Measurements from ENCODE around the gene PITPNM3.

PITPNM3 gene

DNA sequence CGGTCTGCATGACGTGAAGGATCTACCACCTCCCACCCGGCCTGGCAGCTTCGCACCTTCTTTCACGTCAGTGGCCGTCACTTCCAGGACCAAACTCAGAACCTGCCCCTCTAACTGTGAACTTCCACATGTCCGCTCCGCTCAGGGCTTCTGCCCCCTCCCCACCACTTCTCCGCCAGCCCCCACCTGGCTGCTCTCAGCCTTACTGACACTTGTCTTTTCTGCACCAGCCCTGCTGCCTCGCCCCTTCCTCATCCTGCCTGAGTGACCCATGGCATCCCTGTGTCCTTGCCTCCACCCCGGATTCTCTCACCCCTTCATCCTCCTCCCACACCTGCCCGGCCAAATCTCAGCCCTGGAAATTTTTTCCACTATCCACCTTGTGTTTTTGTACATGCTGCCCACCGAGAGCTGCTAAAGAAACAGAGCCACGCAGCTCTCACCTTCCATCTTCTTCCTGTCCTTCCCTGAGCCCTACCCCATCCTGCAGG is 97.8 kb downstream of the PITPNM3 start:
- no peak for DNase-seq

- DNase-seq, result no peak
These were observed 98.5 kb downstream of the PITPNM3 start for GRCh38 chr17:6457688-6458459.

DNA sequence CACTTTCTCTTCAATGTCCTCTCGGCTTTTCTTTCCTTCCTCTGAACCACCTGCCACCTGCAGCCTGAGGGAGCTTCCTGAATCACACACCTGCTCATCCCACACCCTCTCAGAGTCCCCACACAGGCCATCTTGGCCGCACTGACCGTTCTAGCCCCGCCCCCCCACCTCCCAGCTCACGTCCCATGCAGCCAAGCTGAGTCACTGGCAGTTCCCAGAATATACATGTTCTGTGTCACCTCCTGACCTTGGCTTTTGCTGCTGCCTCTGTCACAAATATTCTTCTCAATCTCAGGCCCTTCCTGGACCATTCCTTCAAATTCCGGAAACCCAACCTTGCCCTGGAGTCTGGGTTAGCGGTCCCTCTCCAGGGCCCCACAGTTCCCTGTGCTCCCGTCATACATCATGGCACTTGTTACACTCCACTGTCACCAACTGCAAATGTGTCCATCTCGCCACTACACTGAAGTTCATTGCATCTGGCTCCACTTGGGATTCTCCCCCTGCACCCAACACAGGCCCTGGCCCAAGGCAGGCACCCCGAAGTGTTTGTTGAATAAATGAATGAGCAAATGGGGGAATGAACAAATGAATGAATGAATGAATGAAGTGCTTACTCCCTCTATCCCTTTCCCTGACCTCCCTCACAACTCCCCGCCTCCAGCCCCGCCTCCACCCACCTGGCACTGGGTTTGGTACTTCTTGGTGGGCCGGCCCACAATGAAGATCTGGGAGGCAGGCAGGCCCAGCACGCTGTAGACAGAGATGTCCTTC is 99.3 kb downstream of the PITPNM3 start:
- no peak for DNase-seq

DNA sequence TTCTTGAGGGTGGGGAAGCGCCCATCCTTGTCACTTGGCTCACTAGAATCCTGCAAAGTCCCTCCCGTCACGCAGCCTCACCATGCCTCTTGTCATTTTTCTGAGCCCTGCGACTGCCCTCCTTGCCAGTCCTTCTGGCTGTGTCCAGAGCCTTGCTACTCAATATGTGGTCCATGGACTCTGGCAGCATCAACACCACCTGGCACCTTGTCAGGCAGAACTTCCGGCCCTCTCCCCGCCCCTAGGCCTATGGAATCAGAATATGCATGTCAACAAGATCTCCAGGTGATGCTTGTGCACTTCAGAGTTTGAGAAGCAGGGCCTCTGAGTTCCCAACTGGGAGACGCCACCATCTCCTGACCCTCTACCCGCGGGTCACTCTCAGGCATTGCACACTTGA is 100.0 kb downstream of the PITPNM3 start:
- no peak for DNase-seq

DNA sequence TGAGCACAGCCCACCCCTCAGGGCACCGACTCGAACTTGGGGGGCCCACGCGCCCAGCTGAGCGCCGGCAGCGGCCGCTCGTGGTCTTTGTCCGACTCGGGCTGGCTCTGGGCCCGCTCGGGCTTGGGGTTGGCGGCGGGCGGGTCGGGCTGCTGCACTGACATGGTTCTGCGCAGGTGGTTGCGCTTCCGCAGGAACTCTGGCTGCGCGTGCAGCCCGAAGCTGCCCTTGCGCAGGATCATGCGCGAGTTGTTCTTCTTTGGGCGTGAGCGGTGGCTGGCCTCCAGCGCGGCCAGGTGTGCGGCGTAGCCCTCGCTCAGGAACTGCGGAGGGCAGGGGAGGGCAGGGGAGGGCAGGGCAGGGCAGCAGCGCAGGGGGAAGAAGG is 101.0 kb downstream of the PITPNM3 start:
- DNase-seq, result peak; percentile 41

DNA sequence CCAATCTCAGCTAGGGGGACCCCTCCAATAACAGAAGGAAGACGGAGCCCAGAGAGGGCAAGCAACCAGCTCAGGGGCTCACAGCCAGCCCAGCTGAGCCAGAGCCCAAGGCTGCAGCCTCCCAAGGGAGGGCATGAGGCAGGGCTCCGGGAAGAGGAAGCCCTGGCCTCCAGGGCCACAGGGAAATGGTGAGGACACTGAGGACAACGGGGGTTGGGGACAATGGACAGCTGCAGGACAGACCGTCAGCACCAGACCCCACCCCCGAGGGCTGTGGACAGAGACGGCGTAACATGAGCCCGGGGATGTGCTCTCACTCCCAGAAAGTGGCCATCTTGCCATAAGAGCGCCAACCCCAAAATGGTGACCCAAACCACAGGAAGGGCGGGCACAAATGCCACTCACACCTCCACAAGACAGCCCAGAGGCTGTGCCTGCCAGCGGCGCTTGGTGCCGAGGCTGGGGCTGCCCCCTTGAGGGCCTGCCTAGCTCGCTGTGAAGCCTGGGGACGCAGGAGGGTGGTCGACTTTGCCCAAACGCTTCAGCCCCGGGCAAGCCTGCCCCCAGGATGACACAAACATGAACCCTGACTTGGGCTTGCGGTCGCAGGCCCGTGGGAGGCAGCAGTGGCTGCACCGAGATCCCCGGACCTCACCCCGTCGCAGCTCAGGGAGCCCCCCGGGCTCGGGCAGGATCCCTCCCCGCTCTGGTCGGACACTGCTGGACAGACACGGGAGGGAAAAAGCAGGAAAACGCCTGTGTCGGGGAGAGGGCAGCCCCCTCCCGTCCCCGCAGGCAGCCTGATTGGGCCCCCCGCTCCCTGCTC is 101.6 kb downstream of the PITPNM3 start:
- DNase-seq, result no peak

DNA sequence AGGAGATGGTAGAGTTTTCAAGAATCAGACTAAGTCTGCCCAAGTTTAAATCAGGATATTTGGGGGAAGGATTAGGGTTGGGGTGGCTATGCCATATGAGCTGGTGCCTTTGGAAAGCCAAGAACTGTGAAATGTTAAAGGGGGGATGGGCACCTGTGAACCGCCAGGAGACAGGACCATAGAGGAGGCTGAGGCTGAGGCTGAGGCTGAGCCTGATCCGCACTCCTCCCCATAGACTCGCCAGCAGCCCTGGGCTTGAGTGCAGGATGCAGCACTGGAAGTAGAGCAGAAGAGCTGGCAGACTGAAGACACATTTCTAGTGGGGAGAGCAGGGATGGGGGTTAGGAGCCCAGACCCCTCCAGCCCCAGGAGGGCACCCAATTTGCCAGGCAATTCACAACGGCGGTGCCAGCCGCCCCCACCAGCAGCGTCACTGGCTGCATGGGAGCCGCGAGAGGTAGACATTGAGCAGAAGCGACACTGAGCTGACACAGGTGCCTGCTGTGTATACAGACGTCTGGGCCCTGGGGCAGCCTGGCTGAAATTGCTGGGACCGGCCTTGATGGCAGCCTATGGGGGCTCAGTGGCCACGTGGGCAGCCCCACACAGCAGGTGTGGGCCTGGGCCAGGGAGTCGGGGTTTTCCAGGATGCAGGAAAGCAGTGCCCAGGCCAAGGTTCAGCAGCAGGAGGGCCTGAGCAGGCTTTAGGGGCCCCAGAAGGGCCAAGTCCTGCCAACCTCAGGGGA is 102.9 kb downstream of the PITPNM3 start:
- DNase-seq, result no peak

DNA sequence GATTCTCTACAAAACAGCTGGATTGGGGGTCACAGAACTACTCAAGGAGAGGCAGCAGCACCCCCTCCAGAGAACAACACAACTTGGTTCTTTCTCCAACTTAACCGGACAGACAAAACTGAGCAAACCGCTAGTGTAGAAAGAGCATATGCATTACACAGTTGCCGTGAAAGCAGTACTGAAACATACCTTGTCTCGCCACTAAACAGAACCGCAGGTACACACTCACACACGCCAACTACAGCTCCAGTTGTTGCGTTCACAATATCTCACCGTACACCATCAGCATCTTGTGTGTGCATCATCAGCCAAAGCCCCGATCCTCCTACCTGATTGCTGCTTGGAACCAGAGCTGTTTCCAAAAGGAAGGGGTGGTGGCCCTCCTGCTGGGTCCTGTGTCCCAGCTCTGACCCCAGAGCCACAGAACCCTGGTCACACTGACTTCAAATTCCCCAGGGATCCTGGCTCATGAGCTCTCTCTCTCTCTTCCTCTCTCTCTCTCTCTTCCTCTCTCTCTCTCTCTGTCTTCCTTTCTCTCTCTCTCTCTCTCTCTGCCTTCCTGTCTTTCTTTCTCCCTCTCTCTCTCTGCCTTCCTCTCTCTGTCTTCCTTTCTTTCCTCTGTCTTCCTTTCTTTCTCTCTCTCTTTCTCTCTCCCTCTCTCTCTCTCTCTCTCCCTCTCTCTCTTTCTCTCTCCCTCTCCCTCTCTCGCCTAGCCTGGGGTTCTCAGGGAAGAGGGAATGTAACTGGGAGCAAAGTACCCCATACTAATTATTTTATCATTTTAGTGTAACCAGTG is 103.7 kb downstream of the PITPNM3 start:
- no peak for DNase-seq

GRCh38 chr17:6450926-6451832 is 105.2 kb downstream of the PITPNM3 start:
- DNase-seq, result peak; percentile 73

- DNase-seq, result no peak
These were observed 107.0 kb downstream of the PITPNM3 start for GRCh38 chr17:6449307-6449706.

DNA sequence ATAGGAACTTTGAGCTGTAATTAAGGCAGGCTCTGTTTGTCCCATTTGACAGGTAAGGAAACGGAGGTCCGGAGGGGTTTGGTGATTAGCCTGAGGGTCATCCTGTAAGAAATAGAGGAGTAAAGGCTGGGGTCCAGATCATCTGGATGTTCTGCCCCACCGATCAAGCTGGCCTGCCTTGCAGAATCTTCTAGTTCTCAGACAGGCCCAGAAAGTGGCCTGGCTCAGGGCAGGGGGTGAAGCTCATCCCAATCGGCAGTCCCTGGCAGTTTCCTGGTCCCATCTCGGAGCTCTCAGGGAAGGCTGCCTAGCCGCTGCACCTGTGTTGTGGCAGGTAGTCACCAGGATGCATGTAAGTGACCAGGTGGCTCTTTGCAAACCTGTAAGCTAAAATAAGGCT is 107.9 kb downstream of the PITPNM3 start:
- no peak for DNase-seq

GRCh38 chr17:6446516-6447100 is 109.7 kb downstream of the PITPNM3 start:
- DNase-seq, result no peak

DNA sequence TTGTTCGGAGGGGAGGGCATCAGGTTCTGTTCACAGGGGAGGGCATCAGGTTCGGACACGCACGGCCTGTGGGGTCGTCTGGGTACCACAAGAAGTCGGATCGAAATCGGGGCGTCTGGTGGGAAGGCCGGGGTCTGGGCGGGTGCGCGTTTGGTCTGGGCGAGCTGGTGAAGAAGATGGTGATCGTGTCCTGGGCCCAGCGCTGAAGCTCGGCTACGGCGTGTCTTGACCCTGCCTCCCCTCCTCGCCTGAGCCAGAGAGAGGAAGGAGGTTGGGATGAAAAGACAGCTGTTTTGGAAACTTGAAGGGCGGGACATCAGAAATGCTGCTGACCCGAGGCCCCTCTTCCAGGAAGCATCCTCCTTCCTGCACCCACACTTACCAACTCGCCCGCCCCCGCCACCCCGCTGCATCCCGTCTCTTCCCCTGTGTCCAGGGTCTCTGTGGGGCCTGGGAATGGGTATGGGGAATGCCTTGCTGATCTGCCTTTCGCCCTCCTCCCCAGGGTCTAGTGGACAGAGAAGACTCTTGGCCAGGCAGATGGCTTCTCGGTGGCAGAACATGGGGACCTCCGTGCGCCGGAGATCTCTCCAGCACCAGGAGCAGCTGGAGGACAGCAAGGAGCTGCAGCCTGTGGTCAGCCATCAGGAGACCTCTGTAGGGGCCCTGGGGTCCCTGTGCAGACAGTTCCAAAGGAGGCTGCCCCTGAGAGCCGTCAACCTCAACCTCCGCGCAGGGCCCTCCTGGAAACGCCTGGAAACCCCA is 111.6 kb downstream of the PITPNM3 start:
- DNase-seq, result no peak

- DNase-seq, result peak; percentile 97
These were observed 112.4 kb downstream of the PITPNM3 start, which contains the start of gene PIMREG for GRCh38 chr17:6443692-6444570. Gene PIMREG (plus strand): TSS chr17:6444455. CDS start chr17:6445111, 656 bp downstream.

GRCh38 chr17:6442775-6443174 is 113.6 kb downstream of the PITPNM3 start:
- DNase-seq, result no peak

DNA sequence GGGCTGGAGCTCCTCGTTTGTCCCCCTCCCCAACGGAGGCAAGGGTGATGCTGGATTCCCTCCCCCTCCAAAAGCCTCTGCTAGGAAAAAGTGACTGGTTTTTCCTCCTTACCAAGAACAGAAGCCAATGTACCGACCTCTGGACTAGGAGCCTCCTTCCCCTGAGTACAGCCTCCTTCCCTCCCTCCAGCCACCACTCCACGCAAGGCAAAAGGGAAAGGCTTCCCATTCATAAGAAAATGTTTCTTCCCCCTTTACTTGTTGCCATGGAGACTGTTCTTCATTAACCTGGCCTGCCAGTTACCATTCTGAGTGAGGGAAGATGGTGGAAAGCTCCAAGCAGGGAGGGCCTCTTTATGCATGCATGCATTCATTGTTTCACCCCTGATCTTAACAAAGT is 116.4 kb downstream of the PITPNM3 start:
- no peak for DNase-seq

GRCh38 chr17:6437956-6438355 is 118.4 kb downstream of the PITPNM3 start:
- no peak for DNase-seq

DNA sequence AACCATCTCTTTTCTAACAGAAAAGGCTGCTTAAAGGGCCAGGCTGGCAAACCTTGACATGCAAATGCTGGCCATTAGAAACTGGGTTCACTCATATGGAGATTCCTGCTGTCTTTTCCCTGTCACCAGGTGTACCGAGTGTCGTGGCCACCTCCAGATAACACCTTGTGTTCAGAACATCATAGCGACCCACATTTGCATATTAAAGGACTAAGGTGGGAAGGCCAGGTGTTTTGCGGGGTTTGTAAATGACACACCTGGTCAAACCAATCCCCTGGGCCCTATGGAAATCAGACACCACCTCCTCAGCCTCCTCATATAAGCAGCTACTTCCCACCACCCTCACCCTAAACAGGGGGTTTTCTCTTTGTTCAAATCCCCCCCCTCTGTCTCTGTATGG is 118.9 kb downstream of the PITPNM3 start:
- no peak for DNase-seq

Measured in hematopoietic multipotent progenitor cell treated with erythropoietin and hydrocortisone succinate and interleukin-3 and kit ligand, for 4 days (in vitro differentiated cells).